Keratinocyte (primary cell): ENCODE data around the gene JMJD1C. TPM values are rescaled to one million over a fixed set of nuclear protein-coding genes. Genes with fewer than 3 reads are reported as not detected.

Experiments
- DNase-seq: peaks from one replicate; pipeline ENCODE4 v3.0.0-alpha.2; 2011; ENCODE audit warnings: low read depth, missing footprints, low spot score
- FAIRE-seq: peaks from 2 replicates; lab custom pipeline; 2011; peaks lifted over from hg19 to GRCh38; lab: Jason Lieb, UNC
- H2AFZ ChIP-seq: 2 replicates; pipeline ENCODE4 v1.6.0; 2012; ENCODE audit warnings: low read length, control low read depth, inconsistent platforms; ENCODE audit not compliant: control insufficient read depth
- H3K27ac ChIP-seq: 2 replicates; pipeline ENCODE4 v1.5.1; 2011; ENCODE audit warnings: low read length; ENCODE audit not compliant: control insufficient read depth, insufficient read depth
- H3K27me3 ChIP-seq: 3 replicates; pipeline ENCODE4 v1.6.0; 2011; ENCODE audit warnings: low read length; ENCODE audit not compliant: control insufficient read depth, insufficient read depth; ENCODE audit errors: extremely low read depth
- H3K36me3 ChIP-seq, 2 experiments: 2 replicates in 1 of 2; 3 replicates in 1 of 2; pipeline ENCODE4 v1.5.1; 2011; ENCODE audit warnings: low read length in 2 of 2, mild to moderate bottlenecking in 1 of 2; ENCODE audit not compliant: control insufficient read depth in 2 of 2, insufficient read depth in 2 of 2; ENCODE audit errors: extremely low read depth in 1 of 2
- H3K4me1 ChIP-seq: 3 replicates; pipeline ENCODE4 v1.5.1; 2011; ENCODE audit warnings: low read length; ENCODE audit not compliant: control insufficient read depth, insufficient read depth; ENCODE audit errors: extremely low read depth
- H3K4me2 ChIP-seq: 3 replicates; pipeline ENCODE4 v1.6.0; 2011; ENCODE audit warnings: low read depth, low read length; ENCODE audit not compliant: control insufficient read depth, insufficient read depth; ENCODE audit errors: extremely low read depth
- H3K4me3 ChIP-seq, 3 experiments: fragments of 200-600 bp in 1 of 3; sonication (generic) in 1 of 3; 2 replicates in 2 of 3; 3 replicates in 1 of 3; pipeline ENCODE4 v1.5.1; 2011 to 2016; ENCODE audit warnings: low read length in 3 of 3, mild to moderate bottlenecking in 3 of 3, control low read depth in 2 of 3, inconsistent platforms in 1 of 3, low read depth in 1 of 3, mixed read lengths in 1 of 3, mixed run types in 1 of 3, moderate library complexity in 1 of 3; ENCODE audit not compliant: control insufficient read depth in 2 of 3, insufficient read depth in 2 of 3; ENCODE audit errors: extremely low read depth in 1 of 3
- H3K79me2 ChIP-seq: 2 replicates; pipeline ENCODE4 v1.6.0; 2012; ENCODE audit warnings: low read length; ENCODE audit not compliant: control insufficient read depth, insufficient read depth
- H3K9ac ChIP-seq: 3 replicates; pipeline ENCODE4 v1.6.0; 2011; ENCODE audit warnings: low read length; ENCODE audit not compliant: control insufficient read depth, insufficient read depth; ENCODE audit errors: extremely low read depth
- H3K9me1 ChIP-seq: 3 replicates; pipeline ENCODE4 v1.6.0; 2011; ENCODE audit warnings: low read length; ENCODE audit not compliant: control insufficient read depth, insufficient read depth; ENCODE audit errors: extremely low read depth
- H3K9me3 ChIP-seq: 2 replicates; pipeline ENCODE4 v1.5.1; 2012; ENCODE audit warnings: low read depth, low read length; ENCODE audit not compliant: control insufficient read depth
- H4K20me1 ChIP-seq: 3 replicates; pipeline ENCODE4 v1.6.0; 2011; ENCODE audit warnings: low read length; ENCODE audit not compliant: control insufficient read depth, insufficient read depth; ENCODE audit errors: extremely low read depth
- CTCF ChIP-seq, 3 experiments: IDR thresholded peaks in 1 of 3; conservative IDR thresholded peaks in 1 of 3; optimal IDR thresholded peaks in 1 of 3; 2 replicates in 2 of 3; 3 replicates in 1 of 3; pipeline versions ENCODE3 to v1.5.1; 2011; ENCODE audit warnings: low read length in 3 of 3, mild to moderate bottlenecking in 3 of 3, moderate library complexity in 2 of 3, control low read depth in 1 of 3, inconsistent platforms in 1 of 3; ENCODE audit not compliant: insufficient read depth in 2 of 3; ENCODE audit errors: extremely low read depth in 1 of 3
- EZH2 ChIP-seq: IDR thresholded peaks from one replicate; pipeline ENCODE4 v1.6.1; 2012; ENCODE audit warnings: inconsistent platforms, mild to moderate bottlenecking, low read length, moderate library complexity
- dilution Hi-C: fragments of 300-500 bp; cut with MboI; formaldehyde crosslinking; loops from one replicate; pipeline ENCODE4 v1.7.0; 2020; ENCODE audit warnings: low sequenced_read_pairs; ENCODE audit not compliant: extremely low pct_ligation_motif_present
- polyA plus RNA-seq, 5 experiments: library from polyadenylated mRNA; depleted of rRNA in 3 of 5; stranded (reverse) in 3 of 5; stranded (forward) in 1 of 5; unstranded in 1 of 5; fragments of >200 nt; gene quantifications; 1 replicate in 1 of 5; 2 replicates in 3 of 5; 3 replicates in 1 of 5; pipeline versions ENCODE4 v1.2.1 to v1.2.3, GENCODE V29; 2011 to 2012; ENCODE audit warnings: missing spikeins in 2 of 5, low read depth in 1 of 5, low replicate concordance in 1 of 5

JMJD1C gene
- polyA plus RNA-seq, 1 donor (not counting 4 experiments of a cell fraction or from before 2014, with no cell fraction given), result 38.2 TPM

DNA sequence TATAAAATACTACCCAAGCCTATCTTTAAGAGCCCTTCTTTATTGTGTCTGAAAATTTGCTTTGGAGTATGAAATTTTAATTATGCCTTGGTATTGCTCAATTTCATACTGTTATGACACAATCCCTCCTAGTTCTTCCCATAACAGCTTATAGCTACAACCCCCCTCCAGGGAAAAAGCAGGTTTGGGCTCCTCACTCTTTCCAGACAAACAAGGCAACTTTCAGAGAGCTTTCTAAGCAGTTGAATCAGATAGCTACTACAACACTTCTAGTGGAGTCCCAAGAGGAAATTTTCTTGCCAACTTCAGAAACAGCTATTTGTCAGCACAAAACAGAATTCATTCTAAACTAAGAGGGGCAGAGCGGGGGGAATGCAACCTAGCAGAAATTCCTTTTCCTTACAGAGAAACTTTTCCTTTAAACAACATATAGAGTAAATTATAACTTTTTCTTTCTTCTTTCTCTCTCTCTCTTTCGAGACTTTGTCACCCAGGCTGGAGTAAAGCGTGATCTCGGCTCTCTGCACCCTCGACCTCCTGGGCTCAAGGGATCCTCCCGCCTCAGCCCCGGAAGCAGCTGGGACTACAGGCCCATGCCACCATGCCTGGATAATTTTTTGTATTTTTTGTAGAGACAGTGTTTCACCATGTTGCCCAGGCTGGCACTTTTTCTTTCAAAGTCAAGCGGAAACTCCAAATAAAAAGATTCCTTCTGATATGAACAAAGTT is 26.0 kb upstream of the JMJD1C start:
- H2AFZ ChIP-seq, result no peak overlapping the region
- no peaks in the 10 kb centered on the region for H3K9me3 ChIP-seq
- H3K27me3 ChIP-seq, result no peaks in the 10 kb centered on the region
- dilution Hi-C loops, result no loop called here
- H3K36me3 ChIP-seq, result no peaks in the 10 kb centered on the region
- FAIRE-seq (peak; percentile 78), DNase-seq (peak; percentile 36)
- no peak overlapping the region for H3K4me3 ChIP-seq
- no peak overlapping the region for H3K9ac ChIP-seq
- H3K4me2 ChIP-seq, result peak overlapping the region; percentile 63
- H3K79me2 ChIP-seq, result peaks cover 56% of the 10 kb centered on the region
- no peaks in the 10 kb centered on the region for H4K20me1 ChIP-seq
- H3K9me1 ChIP-seq, result no peaks in the 10 kb centered on the region
- TF ChIP-seq CTCF (optimal IDR thresholded peaks at IDR 0.05 in 1 of 3, IDR thresholded peaks at IDR 0.05 in 1 of 3, conservative IDR thresholded peaks at IDR 0.05 in 1 of 3; ENCODE audit: extremely low read depth in 1 of 3, insufficient read depth in 2 of 3, low read length in 3 of 3) (no peak), EZH2 (no peak)
- peak overlapping the region; percentile 55 for H3K27ac ChIP-seq
- peaks cover 15% of the 10 kb centered on the region for H3K4me1 ChIP-seq

GRCh38 chr10:63489838-63490237 is 24.1 kb upstream of the JMJD1C start:
- H3K9me3 ChIP-seq, result no peaks in the 10 kb centered on the region
- H3K9me1 ChIP-seq, result no peaks in the 10 kb centered on the region
- FAIRE-seq, result no peak
- H3K4me3 ChIP-seq, result no peak overlapping the region
- H4K20me1 ChIP-seq, result no peaks in the 10 kb centered on the region
- H3K27ac ChIP-seq, result no peak overlapping the region
- H3K79me2 ChIP-seq, result peaks cover 61% of the 10 kb centered on the region
- no peak overlapping the region for H2AFZ ChIP-seq
- no peak for DNase-seq
- no peaks in the 10 kb centered on the region for H3K36me3 ChIP-seq
- no peaks in the 10 kb centered on the region for H3K27me3 ChIP-seq
- dilution Hi-C loops, result no loop called here
- H3K4me1 ChIP-seq, result peaks cover 15% of the 10 kb centered on the region
- no peak overlapping the region for H3K9ac ChIP-seq
- TF ChIP-seq CTCF (optimal IDR thresholded peaks at IDR 0.05 in 1 of 3, IDR thresholded peaks at IDR 0.05 in 1 of 3, conservative IDR thresholded peaks at IDR 0.05 in 1 of 3; ENCODE audit: extremely low read depth in 1 of 3, insufficient read depth in 2 of 3, low read length in 3 of 3) (no peak), EZH2 (no peak)
- H3K4me2 ChIP-seq, result no peak overlapping the region
